Neural cell (in vitro differentiated cells): ENCODE data around the gene C16orf89. TPM values are rescaled to one million over a fixed set of nuclear protein-coding genes. Genes with fewer than 3 reads are reported as not detected.

Experiments used
- H2AFZ ChIP-seq: fragments of 200-600, 300-800 bp; sonication (generic), shearing (Covaris generic); 2 replicates; pipeline ENCODE4 v1.6.0; 2014; ENCODE audit warnings: low read depth, mild to moderate bottlenecking, antibody characterized with exemption, low read length, moderate library complexity
- H3F3A ChIP-seq: fragments of 200-600 bp; shearing (Covaris generic); 2 replicates; pipeline ENCODE4 v1.6.1; 2016; ENCODE audit warnings: mild to moderate bottlenecking, moderate library complexity, mixed read lengths, antibody characterized with exemption, low read length; ENCODE audit not compliant: insufficient read depth, poor library complexity, severe bottlenecking
- H3K27ac ChIP-seq: fragments of 200-600, 300-800 bp; sonication (generic), shearing (Covaris generic); 2 replicates; pipeline ENCODE4 v1.5.1; 2014; ENCODE audit warnings: mild to moderate bottlenecking, low read length, moderate library complexity
- H3K27me3 ChIP-seq: fragments of 300-800, 200-600 bp; sonication (generic), shearing (Covaris generic); 2 replicates; pipeline ENCODE4 v1.6.0; 2014; ENCODE audit warnings: mild to moderate bottlenecking, low read depth, low read length, moderate library complexity; ENCODE audit not compliant: insufficient read depth
- H3K36me3 ChIP-seq: fragments of 300-800, 200-600 bp; sonication (generic), shearing (Covaris generic); 2 replicates; pipeline ENCODE4 v1.5.1; 2014; ENCODE audit warnings: mild to moderate bottlenecking, antibody characterized with exemption, low read length, moderate library complexity; ENCODE audit not compliant: insufficient read depth
- H3K4me2 ChIP-seq: fragments of 300-800, 200-600 bp; sonication (generic), shearing (Covaris generic); 2 replicates; pipeline ENCODE4 v1.6.0; 2014; ENCODE audit warnings: mild to moderate bottlenecking, low read length
- H3K4me3 ChIP-seq: fragments of 300-800, 200-600 bp; sonication (generic), shearing (Covaris generic); 2 replicates; pipeline ENCODE4 v1.5.1; 2014; ENCODE audit warnings: mild to moderate bottlenecking, low read length, moderate library complexity
- H3K79me2 ChIP-seq: fragments of 200-600 bp; shearing (Covaris generic); replicated peaks from 2 replicates; pipeline ENCODE4 v1.6.0; 2014; ENCODE audit warnings: mild to moderate bottlenecking, low read length, moderate library complexity; ENCODE audit not compliant: insufficient read depth
- H3K9ac ChIP-seq: fragments of 300-800, 200-600 bp; sonication (generic), shearing (Covaris generic); 2 replicates; pipeline ENCODE4 v1.6.1; 2016; ENCODE audit warnings: mild to moderate bottlenecking, low read length, mixed read lengths
- H3K9me2 ChIP-seq: fragments of 200-600 bp; shearing (Covaris generic); 2 replicates; pipeline ENCODE4 v1.6.1; 2016; ENCODE audit warnings: mild to moderate bottlenecking, low read length, mixed read lengths; ENCODE audit not compliant: insufficient read depth
- H3K9me3 ChIP-seq: fragments of 200-600, 300-800 bp; sonication (generic), shearing (Covaris generic); 2 replicates; pipeline ENCODE4 v1.6.1; 2016; ENCODE audit warnings: mild to moderate bottlenecking, mixed run types, low read length, moderate library complexity, mixed read lengths
- H4K20me1 ChIP-seq: fragments of 200-600 bp; shearing (Covaris generic); 2 replicates; pipeline ENCODE4 v1.6.1; 2016; ENCODE audit warnings: mild to moderate bottlenecking, mixed run types; ENCODE audit not compliant: insufficient read depth
- EP300 ChIP-seq: fragments of 450-650 bp; conservative IDR thresholded peaks from 2 replicates; pipeline ENCODE4 v1.6.1; 2014; ENCODE audit warnings: antibody characterized with exemption, mild to moderate bottlenecking, moderate library complexity; ENCODE audit not compliant: poor library complexity, severe bottlenecking
- EZH2 ChIP-seq: fragments of 200-600, 300-800 bp; shearing (Covaris generic), sonication (generic); IDR thresholded peaks from 2 replicates; pipeline ENCODE4 v1.6.1; 2014; ENCODE audit warnings: antibody characterized with exemption, low read length, borderline replicate concordance, mild to moderate bottlenecking; ENCODE audit not compliant: insufficient read depth, poor library complexity, severe bottlenecking
- MXI1 ChIP-seq: fragments of 450-650 bp; conservative IDR thresholded peaks from 2 replicates; pipeline ENCODE4 v1.6.1; 2014; ENCODE audit warnings: antibody characterized with exemption, mild to moderate bottlenecking; ENCODE audit not compliant: poor library complexity, severe bottlenecking
- POLR2AphosphoS5 ChIP-seq: IDR thresholded peaks from 2 replicates; pipeline ENCODE4 v1.6.1; 2012
- RAD21 ChIP-seq: fragments of 450-650 bp; conservative IDR thresholded peaks from 2 replicates; pipeline ENCODE4 v1.6.1; 2014; ENCODE audit warnings: antibody characterized with exemption, mild to moderate bottlenecking, moderate library complexity
- SMC3 ChIP-seq: fragments of 450-650 bp; conservative IDR thresholded peaks from 2 replicates; pipeline ENCODE4 v1.6.1; 2014; ENCODE audit warnings: antibody characterized with exemption, mild to moderate bottlenecking, moderate library complexity; ENCODE audit not compliant: poor library complexity
- TAF1 ChIP-seq: IDR thresholded peaks from 2 replicates; pipeline ENCODE4 v1.6.1; 2012; ENCODE audit warnings: low read depth
- polyA plus RNA-seq: library from polyadenylated mRNA; depleted of rRNA; stranded (reverse); fragments of >200 nt; gene quantifications from 2 replicates; pipeline ENCODE4 v1.2.3, GENCODE V29; 2014
- TF ChIP-seq, protein P1 (sequence below): fragments of 450-650 bp; IDR thresholded peaks from 2 replicates; pipeline ENCODE4 v1.5.1; 2014; ENCODE audit warnings: antibody characterized with exemption, mild to moderate bottlenecking, moderate library complexity; ENCODE audit not compliant: poor library complexity, severe bottlenecking
- TF ChIP-seq, protein P2 (sequence below): IDR thresholded peaks from 2 replicates; pipeline ENCODE4 v1.6.1; 2012; ENCODE audit warnings: borderline replicate concordance

Gene C16orf89
- polyA plus RNA-seq, 1 donor from 2014 or later = not detected

DNA sequence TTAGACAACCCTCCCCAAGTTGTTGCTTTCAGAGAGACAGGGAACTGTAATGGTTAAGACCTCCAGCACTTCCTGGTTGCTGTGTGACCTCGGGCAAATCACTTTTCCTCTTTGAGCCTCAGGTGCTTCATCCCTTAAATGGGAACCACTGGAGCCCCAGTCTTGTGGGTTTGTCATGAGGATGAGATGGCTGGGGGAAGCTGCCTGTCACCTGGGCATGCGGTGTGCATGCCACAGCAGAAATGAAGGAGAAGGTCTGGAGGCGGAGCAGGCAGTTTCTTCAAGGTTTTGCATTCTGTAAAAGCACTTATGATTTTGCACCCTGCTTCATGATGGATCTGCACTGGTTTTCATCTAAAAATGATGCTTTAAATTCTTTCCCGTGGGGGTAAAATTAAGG, 54.1 kb downstream of the C16orf89 start:
- no peak overlapping the region for H3K27ac ChIP-seq

DNA sequence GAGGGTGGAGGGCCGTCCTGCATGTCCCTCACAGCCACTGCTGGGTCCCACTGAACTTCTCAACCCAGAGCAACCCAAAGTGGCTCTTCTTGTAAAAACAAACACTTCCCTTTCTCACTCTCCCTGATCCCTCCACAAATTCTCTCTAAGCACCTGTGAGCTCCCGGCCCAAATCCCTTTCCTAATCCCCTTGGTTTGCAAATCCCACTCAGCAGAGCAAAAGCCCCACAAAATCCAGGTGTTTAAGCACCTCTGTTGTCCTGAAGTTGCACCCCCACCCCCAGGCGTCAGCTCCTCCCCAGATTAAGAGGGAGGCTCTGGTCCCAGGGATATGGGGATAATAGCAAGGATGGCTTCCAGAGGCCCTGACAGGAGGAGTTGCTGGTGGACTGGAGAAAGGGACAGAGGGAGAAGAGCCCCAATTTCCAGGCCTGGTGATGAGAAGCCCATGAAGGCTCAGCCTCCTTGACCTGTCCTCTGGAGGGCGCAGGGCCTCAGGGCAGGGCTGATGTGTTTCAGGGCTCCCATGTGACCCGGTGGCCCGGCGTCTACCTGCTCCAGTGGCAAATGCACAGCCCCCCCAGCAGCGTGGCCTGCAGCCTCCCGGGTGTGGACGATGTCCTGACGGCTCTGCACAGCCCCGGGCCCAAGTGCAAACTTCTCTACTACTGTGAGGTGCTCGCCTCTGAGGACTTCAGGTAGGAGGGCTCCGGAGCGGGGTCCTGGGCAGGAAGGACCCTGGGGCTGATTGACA, 55.0 kb downstream of the C16orf89 start:
- H3F3A ChIP-seq = no peaks in the 10 kb centered on the region
- no peaks in the 10 kb centered on the region for H3K27me3 ChIP-seq
- H3K4me2 ChIP-seq = no peak overlapping the region
- H3K9ac ChIP-seq = no peak overlapping the region
- no peak for TF ChIP-seq RAD21
- TF ChIP-seq EP300 = no peak
- TF ChIP-seq, protein P1, sequence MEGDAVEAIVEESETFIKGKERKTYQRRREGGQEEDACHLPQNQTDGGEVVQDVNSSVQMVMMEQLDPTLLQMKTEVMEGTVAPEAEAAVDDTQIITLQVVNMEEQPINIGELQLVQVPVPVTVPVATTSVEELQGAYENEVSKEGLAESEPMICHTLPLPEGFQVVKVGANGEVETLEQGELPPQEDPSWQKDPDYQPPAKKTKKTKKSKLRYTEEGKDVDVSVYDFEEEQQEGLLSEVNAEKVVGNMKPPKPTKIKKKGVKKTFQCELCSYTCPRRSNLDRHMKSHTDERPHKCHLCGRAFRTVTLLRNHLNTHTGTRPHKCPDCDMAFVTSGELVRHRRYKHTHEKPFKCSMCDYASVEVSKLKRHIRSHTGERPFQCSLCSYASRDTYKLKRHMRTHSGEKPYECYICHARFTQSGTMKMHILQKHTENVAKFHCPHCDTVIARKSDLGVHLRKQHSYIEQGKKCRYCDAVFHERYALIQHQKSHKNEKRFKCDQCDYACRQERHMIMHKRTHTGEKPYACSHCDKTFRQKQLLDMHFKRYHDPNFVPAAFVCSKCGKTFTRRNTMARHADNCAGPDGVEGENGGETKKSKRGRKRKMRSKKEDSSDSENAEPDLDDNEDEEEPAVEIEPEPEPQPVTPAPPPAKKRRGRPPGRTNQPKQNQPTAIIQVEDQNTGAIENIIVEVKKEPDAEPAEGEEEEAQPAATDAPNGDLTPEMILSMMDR = no peak
- no peak for TF ChIP-seq TAF1
- no peak for TF ChIP-seq POLR2AphosphoS5
- TF ChIP-seq SMC3 = no peak
- no peak for TF ChIP-seq MXI1
- TF ChIP-seq, protein P2, sequence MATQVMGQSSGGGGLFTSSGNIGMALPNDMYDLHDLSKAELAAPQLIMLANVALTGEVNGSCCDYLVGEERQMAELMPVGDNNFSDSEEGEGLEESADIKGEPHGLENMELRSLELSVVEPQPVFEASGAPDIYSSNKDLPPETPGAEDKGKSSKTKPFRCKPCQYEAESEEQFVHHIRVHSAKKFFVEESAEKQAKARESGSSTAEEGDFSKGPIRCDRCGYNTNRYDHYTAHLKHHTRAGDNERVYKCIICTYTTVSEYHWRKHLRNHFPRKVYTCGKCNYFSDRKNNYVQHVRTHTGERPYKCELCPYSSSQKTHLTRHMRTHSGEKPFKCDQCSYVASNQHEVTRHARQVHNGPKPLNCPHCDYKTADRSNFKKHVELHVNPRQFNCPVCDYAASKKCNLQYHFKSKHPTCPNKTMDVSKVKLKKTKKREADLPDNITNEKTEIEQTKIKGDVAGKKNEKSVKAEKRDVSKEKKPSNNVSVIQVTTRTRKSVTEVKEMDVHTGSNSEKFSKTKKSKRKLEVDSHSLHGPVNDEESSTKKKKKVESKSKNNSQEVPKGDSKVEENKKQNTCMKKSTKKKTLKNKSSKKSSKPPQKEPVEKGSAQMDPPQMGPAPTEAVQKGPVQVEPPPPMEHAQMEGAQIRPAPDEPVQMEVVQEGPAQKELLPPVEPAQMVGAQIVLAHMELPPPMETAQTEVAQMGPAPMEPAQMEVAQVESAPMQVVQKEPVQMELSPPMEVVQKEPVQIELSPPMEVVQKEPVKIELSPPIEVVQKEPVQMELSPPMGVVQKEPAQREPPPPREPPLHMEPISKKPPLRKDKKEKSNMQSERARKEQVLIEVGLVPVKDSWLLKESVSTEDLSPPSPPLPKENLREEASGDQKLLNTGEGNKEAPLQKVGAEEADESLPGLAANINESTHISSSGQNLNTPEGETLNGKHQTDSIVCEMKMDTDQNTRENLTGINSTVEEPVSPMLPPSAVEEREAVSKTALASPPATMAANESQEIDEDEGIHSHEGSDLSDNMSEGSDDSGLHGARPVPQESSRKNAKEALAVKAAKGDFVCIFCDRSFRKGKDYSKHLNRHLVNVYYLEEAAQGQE = no peak
- no peak for TF ChIP-seq EZH2
- no peaks in the 10 kb centered on the region for H4K20me1 ChIP-seq
- no peaks in the 10 kb centered on the region for H3K9me2 ChIP-seq
- H3K9me3 ChIP-seq = no peaks in the 10 kb centered on the region
- no peak overlapping the region for H3K4me3 ChIP-seq
- H3K27ac ChIP-seq = no peak overlapping the region
- H3K36me3 ChIP-seq = no peaks in the 10 kb centered on the region
- no peaks in the 10 kb centered on the region for H3K79me2 ChIP-seq
- no peak overlapping the region for H2AFZ ChIP-seq

More for the DNA sequence above, 54.1 kb downstream of the C16orf89 start:
- no peak overlapping the region for H3K4me2 ChIP-seq
- no peaks in the 10 kb centered on the region for H3F3A ChIP-seq
- H3K79me2 ChIP-seq = no peaks in the 10 kb centered on the region
- no peaks in the 10 kb centered on the region for H3K9me2 ChIP-seq
- H3K36me3 ChIP-seq = no peaks in the 10 kb centered on the region
- H3K9ac ChIP-seq = no peak overlapping the region
- H3K27me3 ChIP-seq = no peaks in the 10 kb centered on the region
- no peaks in the 10 kb centered on the region for H3K9me3 ChIP-seq
- H3K4me3 ChIP-seq = no peak overlapping the region
- no peak overlapping the region for H2AFZ ChIP-seq
- H4K20me1 ChIP-seq = no peaks in the 10 kb centered on the region
- TF ChIP-seq MXI1 = no peak
- no peak for TF ChIP-seq POLR2AphosphoS5
- TF ChIP-seq RAD21 = no peak
- no peak for TF ChIP-seq TAF1
- TF ChIP-seq, protein P1 = no peak
- no peak for TF ChIP-seq SMC3
- TF ChIP-seq EP300 = no peak
